Panc1 (cell line): ENCODE data around the gene ADIRF.

Experiments
- POLR2AphosphoS5 ChIP-seq: IDR thresholded peaks from 2 replicates; pipeline ENCODE4 v1.6.1; 2012; ENCODE audit warnings: mild to moderate bottlenecking, low read depth, low read length, moderate library complexity
- REST ChIP-seq, 2 experiments: IDR thresholded peaks; 2 replicates each; pipeline ENCODE4 v1.6.1; 2011 to 2012; ENCODE audit warnings: low read depth in 2 of 2, control low read depth in 1 of 2, low read length in 1 of 2, mild to moderate bottlenecking in 1 of 2, moderate library complexity in 1 of 2; ENCODE audit not compliant: insufficient read depth in 1 of 2
- TCF7L2 ChIP-seq: IDR thresholded peaks from 2 replicates; pipeline ENCODE4 v1.6.1; 2011; ENCODE audit warnings: mild to moderate bottlenecking, low read depth, low read length, inconsistent platforms
- TF ChIP-seq, protein P1 (sequence below): fragments of 450-650 bp; IDR thresholded peaks from 2 replicates; pipeline ENCODE4 v1.5.1; 2017; ENCODE audit warnings: mild to moderate bottlenecking

GRCh38 chr10:86922553-86922961, 45.7 kb upstream of the ADIRF start:
- TF ChIP-seq, protein P1, sequence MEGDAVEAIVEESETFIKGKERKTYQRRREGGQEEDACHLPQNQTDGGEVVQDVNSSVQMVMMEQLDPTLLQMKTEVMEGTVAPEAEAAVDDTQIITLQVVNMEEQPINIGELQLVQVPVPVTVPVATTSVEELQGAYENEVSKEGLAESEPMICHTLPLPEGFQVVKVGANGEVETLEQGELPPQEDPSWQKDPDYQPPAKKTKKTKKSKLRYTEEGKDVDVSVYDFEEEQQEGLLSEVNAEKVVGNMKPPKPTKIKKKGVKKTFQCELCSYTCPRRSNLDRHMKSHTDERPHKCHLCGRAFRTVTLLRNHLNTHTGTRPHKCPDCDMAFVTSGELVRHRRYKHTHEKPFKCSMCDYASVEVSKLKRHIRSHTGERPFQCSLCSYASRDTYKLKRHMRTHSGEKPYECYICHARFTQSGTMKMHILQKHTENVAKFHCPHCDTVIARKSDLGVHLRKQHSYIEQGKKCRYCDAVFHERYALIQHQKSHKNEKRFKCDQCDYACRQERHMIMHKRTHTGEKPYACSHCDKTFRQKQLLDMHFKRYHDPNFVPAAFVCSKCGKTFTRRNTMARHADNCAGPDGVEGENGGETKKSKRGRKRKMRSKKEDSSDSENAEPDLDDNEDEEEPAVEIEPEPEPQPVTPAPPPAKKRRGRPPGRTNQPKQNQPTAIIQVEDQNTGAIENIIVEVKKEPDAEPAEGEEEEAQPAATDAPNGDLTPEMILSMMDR: no peak
- no peak for TF ChIP-seq POLR2AphosphoS5
- no peak for TF ChIP-seq REST (IDR thresholded peaks at IDR 0.05; ENCODE audit: insufficient read depth in 1 of 2, low read depth in 2 of 2, low read length in 1 of 2)
- TF ChIP-seq TCF7L2: no peak
